ENCODE data around the gene ARHGAP35.
A peak's percentile ranks its signal among the peaks of the same experiment; 100 is the strongest.
"Not testable (repeated sequence)": the region's sequence is repeated elsewhere in the genome, so short reads cannot be mapped to it uniquely, and the experiment has no call there.

Gene ARHGAP35

GRCh38 chr19:46860846-46861690, at the start of gene ARHGAP35:
ARHGAP35 (plus strand) TSS chr19:46860997; CDS start chr19:46918676, 57,679 bp downstream.
- H3K4me1 Mint-ChIP-seq (ENCODE audit: low read depth), result peaks cover 20% of the 10 kb centered on the region
- DNase-seq (ENCODE audit: low spot score), result no peak
- H3K27me3 Mint-ChIP-seq (ENCODE audit: low read depth), result no peaks in the 10 kb centered on the region
- H3K36me3 Mint-ChIP-seq (ENCODE audit: low read depth), result peaks cover 4% of the 10 kb centered on the region
- peak within 1 kb of the TSS; percentile 78 for H3K4me3 Mint-ChIP-seq
- no peaks in the 10 kb centered on the region for H3K9me3 Mint-ChIP-seq
- peak within 1 kb of the TSS; percentile 83 for H3K27ac Mint-ChIP-seq

GRCh38 chr19:46812977-46813838, 47.6 kb upstream of the ARHGAP35 start:
- no peaks in the 10 kb centered on the region for H3K36me3 Mint-ChIP-seq (ENCODE audit: low read depth)
- peaks cover 6% of the 10 kb centered on the region for H3K27me3 Mint-ChIP-seq (ENCODE audit: low read depth)
- H3K4me3 Mint-ChIP-seq, result no peak overlapping the region
- no peak for DNase-seq (ENCODE audit: low spot score)
- H3K4me1 Mint-ChIP-seq (ENCODE audit: low read depth), result no peaks in the 10 kb centered on the region
- H3K27ac Mint-ChIP-seq, result no peak overlapping the region
- no peaks in the 10 kb centered on the region for H3K9me3 Mint-ChIP-seq

- Mint-ChIP-seq H3K27me3 (ENCODE audit: low read depth) (peaks cover 6% of the 10 kb centered on the region), H3K4me3 (no peak overlapping the region), H3K27ac (no peak overlapping the region), H3K4me1 (ENCODE audit: low read depth) (peaks cover 1% of the 10 kb centered on the region), H3K9me3 (no peaks in the 10 kb centered on the region), H3K36me3 (ENCODE audit: low read depth) (no peaks in the 10 kb centered on the region)
- no peak for DNase-seq (ENCODE audit: low spot score)
These were observed 46.9 kb upstream of the ARHGAP35 start for GRCh38 chr19:46813839-46814358.

GRCh38 chr19:46815833-46816627, 44.8 kb upstream of the ARHGAP35 start:
- Mint-ChIP-seq H3K4me1 (ENCODE audit: low read depth) (peaks cover 17% of the 10 kb centered on the region), H3K9me3 (no peaks in the 10 kb centered on the region), H3K36me3 (ENCODE audit: low read depth) (no peaks in the 10 kb centered on the region), H3K27ac (no peak overlapping the region), H3K4me3 (no peak overlapping the region), H3K27me3 (ENCODE audit: low read depth) (peaks cover 6% of the 10 kb centered on the region)
- no peak for DNase-seq (ENCODE audit: low spot score)

GRCh38 chr19:46818812-46819211, 42.0 kb upstream of the ARHGAP35 start:
- no peak overlapping the region for H3K4me3 Mint-ChIP-seq
- DNase-seq (ENCODE audit: low spot score), result no peak

GRCh38 chr19:46821512-46822409, 39.0 kb upstream of the ARHGAP35 start:
- Mint-ChIP-seq H3K9me3 (no peaks in the 10 kb centered on the region), H3K4me3 (peak overlapping the region; percentile 54), H3K4me1 (ENCODE audit: low read depth) (peaks cover 36% of the 10 kb centered on the region), H3K27ac (peak overlapping the region; percentile 78), H3K36me3 (ENCODE audit: low read depth) (no peaks in the 10 kb centered on the region), H3K27me3 (ENCODE audit: low read depth) (no peaks in the 10 kb centered on the region)
- peak; percentile 39 for DNase-seq (ENCODE audit: low spot score)

More at GRCh38 chr19:46818812-46819211, 42.0 kb upstream of the ARHGAP35 start:
- H3K9me3 Mint-ChIP-seq, result no peaks in the 10 kb centered on the region
- H3K27me3 Mint-ChIP-seq (ENCODE audit: low read depth), result peaks cover 4% of the 10 kb centered on the region
- no peaks in the 10 kb centered on the region for H3K36me3 Mint-ChIP-seq (ENCODE audit: low read depth)
- peaks cover 32% of the 10 kb centered on the region for H3K4me1 Mint-ChIP-seq (ENCODE audit: low read depth)
- no peak overlapping the region for H3K27ac Mint-ChIP-seq

- H3K27ac Mint-ChIP-seq, result peak overlapping the region; percentile 78
- H3K4me3 Mint-ChIP-seq; DNase-seq (ENCODE audit: low spot score); H3K36me3 Mint-ChIP-seq (ENCODE audit: low read depth); H3K27me3 Mint-ChIP-seq (ENCODE audit: low read depth); H3K9me3 Mint-ChIP-seq: not testable (repeated sequence)
- H3K4me1 Mint-ChIP-seq (ENCODE audit: low read depth), result peaks cover 36% of the 10 kb centered on the region
These were observed 38.4 kb upstream of the ARHGAP35 start for GRCh38 chr19:46822410-46822787.

- no peak for DNase-seq (ENCODE audit: low spot score)
- H3K27ac Mint-ChIP-seq, result peak overlapping the region; percentile 7
- no peaks in the 10 kb centered on the region for H3K27me3 Mint-ChIP-seq (ENCODE audit: low read depth)
- no peak overlapping the region for H3K4me3 Mint-ChIP-seq
- H3K9me3 Mint-ChIP-seq, result no peaks in the 10 kb centered on the region
- H3K4me1 Mint-ChIP-seq (ENCODE audit: low read depth), result peaks cover 36% of the 10 kb centered on the region
- H3K36me3 Mint-ChIP-seq (ENCODE audit: low read depth), result no peaks in the 10 kb centered on the region
These were observed 37.7 kb upstream of the ARHGAP35 start for GRCh38 chr19:46823049-46823448.

- no peak for DNase-seq (ENCODE audit: low spot score)
- no peak overlapping the region for H3K4me3 Mint-ChIP-seq
- no peaks in the 10 kb centered on the region for H3K36me3 Mint-ChIP-seq (ENCODE audit: low read depth)
- peak overlapping the region; percentile 66 for H3K27ac Mint-ChIP-seq
- no peaks in the 10 kb centered on the region for H3K27me3 Mint-ChIP-seq (ENCODE audit: low read depth)
- H3K9me3 Mint-ChIP-seq, result no peaks in the 10 kb centered on the region
- H3K4me1 Mint-ChIP-seq (ENCODE audit: low read depth), result peaks cover 30% of the 10 kb centered on the region
These were observed 35.7 kb upstream of the ARHGAP35 start for GRCh38 chr19:46824890-46825730.

GRCh38 chr19:46825731-46826055, 35.1 kb upstream of the ARHGAP35 start:
- no peaks in the 10 kb centered on the region for H3K36me3 Mint-ChIP-seq (ENCODE audit: low read depth)
- DNase-seq (ENCODE audit: low spot score), result no peak
- H3K27me3 Mint-ChIP-seq (ENCODE audit: low read depth), result no peaks in the 10 kb centered on the region
- no peak overlapping the region for H3K4me3 Mint-ChIP-seq
- peaks cover 25% of the 10 kb centered on the region for H3K4me1 Mint-ChIP-seq (ENCODE audit: low read depth)
- H3K27ac Mint-ChIP-seq, result no peak overlapping the region
- no peaks in the 10 kb centered on the region for H3K9me3 Mint-ChIP-seq

GRCh38 chr19:46828484-46828883, 32.3 kb upstream of the ARHGAP35 start:
- peak; percentile 65 for DNase-seq (ENCODE audit: low spot score)
- no peaks in the 10 kb centered on the region for H3K27me3 Mint-ChIP-seq (ENCODE audit: low read depth)
- H3K9me3 Mint-ChIP-seq, result no peaks in the 10 kb centered on the region
- H3K4me1 Mint-ChIP-seq (ENCODE audit: low read depth), result peaks cover 8% of the 10 kb centered on the region
- H3K4me3 Mint-ChIP-seq, result no peak overlapping the region
- H3K36me3 Mint-ChIP-seq (ENCODE audit: low read depth), result no peaks in the 10 kb centered on the region
- no peak overlapping the region for H3K27ac Mint-ChIP-seq

GRCh38 chr19:46830864-46831263, 29.9 kb upstream of the ARHGAP35 start:
- H3K9me3 Mint-ChIP-seq, result no peaks in the 10 kb centered on the region
- no peaks in the 10 kb centered on the region for H3K36me3 Mint-ChIP-seq (ENCODE audit: low read depth)
- H3K4me1 Mint-ChIP-seq (ENCODE audit: low read depth), result peaks cover 3% of the 10 kb centered on the region
- H3K27me3 Mint-ChIP-seq (ENCODE audit: low read depth), result no peaks in the 10 kb centered on the region
- no peak overlapping the region for H3K4me3 Mint-ChIP-seq
- no peak for DNase-seq (ENCODE audit: low spot score)
- no peak overlapping the region for H3K27ac Mint-ChIP-seq
